Smooth muscle cell (in vitro differentiated cells): ENCODE measurements around the gene VTN. TPM values are rescaled to one million over a fixed set of nuclear protein-coding genes. Genes with fewer than 3 reads are reported as not detected.

Source experiments
- DNase-seq: peaks from one replicate; lab custom pipeline; 2025; ENCODE audit not compliant: unreplicated experiment; lab: John Stamatoyannopoulos, UW
- H2AFZ ChIP-seq: fragments of 200-600 bp; sonication (generic); 2 replicates; pipeline ENCODE4 v1.6.0; 2016; ENCODE audit warnings: antibody characterized with exemption, low read depth, mild to moderate bottlenecking
- H3F3A ChIP-seq: fragments of 200-600 bp; sonication (generic); 2 replicates; pipeline ENCODE4 v1.6.0; 2017; ENCODE audit warnings: antibody characterized with exemption, low read depth
- H3K27ac ChIP-seq: fragments of 200-600 bp; sonication (generic); 2 replicates; pipeline ENCODE4 v1.5.1; 2016; ENCODE audit warnings: low read depth, mild to moderate bottlenecking
- H3K27me3 ChIP-seq: fragments of 200-600 bp; sonication (generic); 2 replicates; pipeline ENCODE4 v1.6.1; 2016; ENCODE audit warnings: low read depth, mild to moderate bottlenecking
- H3K36me3 ChIP-seq: fragments of 200-600 bp; sonication (generic); 2 replicates; pipeline ENCODE4 v1.5.1; 2016; ENCODE audit warnings: low read depth
- H3K4me1 ChIP-seq: fragments of 200-600 bp; sonication (generic); 2 replicates; pipeline ENCODE4 v1.5.1; 2016; ENCODE audit warnings: low read depth
- H3K4me2 ChIP-seq: fragments of 200-600 bp; sonication (generic); 2 replicates; pipeline ENCODE4 v1.6.0; 2016; ENCODE audit warnings: mild to moderate bottlenecking
- H3K4me3 ChIP-seq: fragments of 200-600 bp; sonication (generic); 2 replicates; pipeline ENCODE4 v1.5.1; 2016; ENCODE audit warnings: mild to moderate bottlenecking
- H3K79me2 ChIP-seq: fragments of 200-600 bp; sonication (generic); 2 replicates; pipeline ENCODE4 v1.6.0; 2016; ENCODE audit warnings: low read depth, mild to moderate bottlenecking
- H3K9ac ChIP-seq: fragments of 200-600 bp; sonication (generic); 2 replicates; pipeline ENCODE4 v1.6.0; 2016; ENCODE audit warnings: low read depth
- H3K9me3 ChIP-seq: fragments of 200-600 bp; sonication (generic); replicated peaks from 2 replicates; pipeline ENCODE4 v1.5.1; 2016; ENCODE audit warnings: low read depth
- H4K20me1 ChIP-seq: fragments of 200-600 bp; sonication (generic); 2 replicates; pipeline ENCODE4 v1.6.0; 2016; ENCODE audit warnings: low read depth
- WGBS: methylation state at CpG from one replicate; pipeline ENCODE4 v1.1.7; 2016; ENCODE audit warnings: low lambda C conversion rate; 5-methylcytosine and 5-hydroxymethylcytosine counted together
- polyA plus RNA-seq: library from polyadenylated mRNA; unstranded; fragments of >200 nt; fragmentation: Nextera tagmentation; extraction: Ambion mirVana; gene quantifications from 2 replicates; pipeline ENCODE4 v1.2.1, GENCODE V29; 2016
- total RNA-seq: library from RNA; depleted of rRNA; stranded (reverse); fragments of >200 nt; gene quantifications from 2 replicates; pipeline ENCODE4 v1.2.3, GENCODE V29; 2014
- TF ChIP-seq, protein P1 (sequence below): fragments of 200-600 bp; sonication (generic); IDR thresholded peaks from 2 replicates; pipeline ENCODE4 v1.5.1; 2017; ENCODE audit warnings: borderline replicate concordance, mild to moderate bottlenecking, antibody characterized with exemption; ENCODE audit not compliant: insufficient read depth, poor library complexity, severe bottlenecking

The VTN gene
- total and polyA plus RNA-seq, 2 experiments from 2014 or later = 60.3 to 90.3 TPM

DNA sequence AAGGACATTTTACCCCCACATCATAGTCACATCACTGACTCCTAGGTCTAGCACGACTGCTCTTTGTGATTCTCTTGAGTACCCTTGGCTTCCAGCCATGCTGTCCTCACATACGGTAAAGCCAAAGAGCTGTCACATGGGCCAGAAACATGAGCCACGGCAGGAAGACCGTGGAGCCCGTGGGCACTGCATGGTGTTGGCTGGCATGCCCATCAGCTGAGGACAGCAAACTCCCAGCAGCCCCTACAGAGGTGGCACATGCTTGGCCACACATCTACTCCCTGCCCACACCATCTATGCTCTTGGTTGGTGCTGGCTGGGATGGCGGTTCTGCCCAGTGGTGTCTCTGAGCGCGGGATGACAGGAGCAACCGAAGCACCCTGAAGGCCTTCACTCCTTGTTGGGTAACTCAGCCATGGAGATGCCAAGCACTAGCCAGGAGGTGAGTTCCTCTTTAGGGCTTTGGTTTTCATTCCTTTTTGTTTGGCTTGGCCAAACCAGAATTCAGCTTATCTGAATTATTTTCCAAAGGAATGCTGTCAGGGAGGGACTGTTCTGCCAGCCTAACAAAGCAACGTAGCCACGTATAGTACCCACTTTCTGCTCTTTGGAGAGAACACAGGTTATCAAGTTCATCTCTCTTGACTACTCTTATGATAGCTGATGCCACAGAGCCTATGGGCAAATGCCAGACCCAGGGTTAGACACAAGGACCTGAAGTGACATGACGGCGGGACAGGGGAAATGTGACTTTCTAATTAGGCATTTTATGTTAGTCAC lies 24.5 kb downstream of the VTN start:
- Histone ChIP-seq H3K9me3 (no peaks in the 10 kb centered on the region), H3F3A (peaks cover 30% of the 10 kb centered on the region), H3K36me3 (peaks cover 4% of the 10 kb centered on the region), H2AFZ (no peak overlapping the region), H3K4me3 (no peak overlapping the region), H3K4me1 (no peaks in the 10 kb centered on the region), H4K20me1 (peaks cover 50% of the 10 kb centered on the region), H3K79me2 (no peaks in the 10 kb centered on the region), H3K9ac (no peak overlapping the region), H3K4me2 (no peak overlapping the region), H3K27ac (peak overlapping the region; percentile 85), H3K27me3 (no peaks in the 10 kb centered on the region)
- WGBS = 91% methylated on average over 13 of the region's 13 CpGs
- no peak for DNase-seq
- TF ChIP-seq, protein P1, sequence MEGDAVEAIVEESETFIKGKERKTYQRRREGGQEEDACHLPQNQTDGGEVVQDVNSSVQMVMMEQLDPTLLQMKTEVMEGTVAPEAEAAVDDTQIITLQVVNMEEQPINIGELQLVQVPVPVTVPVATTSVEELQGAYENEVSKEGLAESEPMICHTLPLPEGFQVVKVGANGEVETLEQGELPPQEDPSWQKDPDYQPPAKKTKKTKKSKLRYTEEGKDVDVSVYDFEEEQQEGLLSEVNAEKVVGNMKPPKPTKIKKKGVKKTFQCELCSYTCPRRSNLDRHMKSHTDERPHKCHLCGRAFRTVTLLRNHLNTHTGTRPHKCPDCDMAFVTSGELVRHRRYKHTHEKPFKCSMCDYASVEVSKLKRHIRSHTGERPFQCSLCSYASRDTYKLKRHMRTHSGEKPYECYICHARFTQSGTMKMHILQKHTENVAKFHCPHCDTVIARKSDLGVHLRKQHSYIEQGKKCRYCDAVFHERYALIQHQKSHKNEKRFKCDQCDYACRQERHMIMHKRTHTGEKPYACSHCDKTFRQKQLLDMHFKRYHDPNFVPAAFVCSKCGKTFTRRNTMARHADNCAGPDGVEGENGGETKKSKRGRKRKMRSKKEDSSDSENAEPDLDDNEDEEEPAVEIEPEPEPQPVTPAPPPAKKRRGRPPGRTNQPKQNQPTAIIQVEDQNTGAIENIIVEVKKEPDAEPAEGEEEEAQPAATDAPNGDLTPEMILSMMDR = no peak

DNA sequence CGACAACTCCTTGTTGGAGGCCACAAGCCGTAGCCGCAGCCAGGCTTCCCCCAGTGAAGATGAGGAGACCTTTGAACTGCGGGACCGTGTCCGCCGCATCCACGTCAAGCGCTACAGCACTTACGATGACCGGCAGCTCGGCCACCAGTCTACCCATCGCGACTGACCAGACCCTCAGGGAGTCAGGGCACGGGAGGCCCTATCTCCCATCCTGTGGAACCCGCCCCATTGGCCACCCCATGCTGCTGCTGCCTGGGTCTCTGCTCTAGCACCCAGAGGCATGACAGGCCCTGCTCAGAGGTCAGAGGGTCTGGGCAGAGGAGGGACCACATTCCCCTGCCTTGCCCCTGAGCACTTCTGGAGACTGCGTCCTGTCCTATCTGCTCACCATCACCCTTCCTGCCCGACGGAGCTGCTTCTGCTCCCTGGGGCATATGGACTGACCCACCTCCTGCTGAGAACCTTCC lies 25.6 kb downstream of the VTN start:
- H3K4me1 ChIP-seq = no peaks in the 10 kb centered on the region
- H3K79me2 ChIP-seq = peaks cover 8% of the 10 kb centered on the region
- H3K4me2 ChIP-seq = no peak overlapping the region
- WGBS = 94% methylated on average over 19 of the region's 19 CpGs
- no peaks in the 10 kb centered on the region for H3K9me3 ChIP-seq
- no peaks in the 10 kb centered on the region for H3K36me3 ChIP-seq
- H3K4me3 ChIP-seq = no peak overlapping the region
- no peak overlapping the region for H2AFZ ChIP-seq
- H3K27me3 ChIP-seq = no peaks in the 10 kb centered on the region
- TF ChIP-seq, protein P1 = no peak
- no peak overlapping the region for H3K9ac ChIP-seq
- DNase-seq = no peak
- peaks cover 20% of the 10 kb centered on the region for H3F3A ChIP-seq
- H3K27ac ChIP-seq = peak overlapping the region; percentile 85
- H4K20me1 ChIP-seq = peaks cover 62% of the 10 kb centered on the region

DNA sequence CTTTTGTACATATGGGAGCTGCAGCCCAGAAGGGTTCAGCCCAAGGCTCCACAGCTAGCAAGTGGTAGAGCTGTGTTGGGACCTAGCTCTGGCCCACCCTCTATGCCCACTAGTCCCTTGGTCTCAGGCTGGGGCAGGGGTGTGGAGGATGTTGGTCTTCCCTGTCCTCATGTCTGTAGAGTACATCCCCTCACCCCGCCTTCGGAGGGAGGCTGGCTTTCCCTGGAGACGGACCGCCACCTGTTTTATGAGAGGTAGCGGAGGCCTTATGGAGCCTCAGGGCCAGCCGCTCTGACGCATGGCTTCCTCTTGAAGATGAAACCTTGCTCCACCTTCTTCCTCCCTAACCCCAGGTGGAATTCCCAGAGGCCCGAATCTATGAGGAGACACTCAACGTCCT lies 26.1 kb downstream of the VTN start:
- Histone ChIP-seq H3K27ac (no peak overlapping the region), H3K79me2 (peaks cover 13% of the 10 kb centered on the region), H3K36me3 (no peaks in the 10 kb centered on the region), H4K20me1 (peaks cover 66% of the 10 kb centered on the region), H3F3A (peaks cover 19% of the 10 kb centered on the region), H3K27me3 (no peaks in the 10 kb centered on the region), H3K9me3 (no peaks in the 10 kb centered on the region), H3K9ac (no peak overlapping the region), H3K4me1 (no peaks in the 10 kb centered on the region), H3K4me3 (no peak overlapping the region), H3K4me2 (no peak overlapping the region), H2AFZ (no peak overlapping the region)
- no peak for DNase-seq
- TF ChIP-seq, protein P1 = no peak
- WGBS = 90% methylated on average over 9 of the region's 9 CpGs
